Right ventricle myocardium superior (tissue), 1 donor: ENCODE data around the gene SEC16A. TPM values are rescaled to one million over a fixed set of nuclear protein-coding genes. Genes with fewer than 3 reads are reported as not detected.

Source experiments
- ATAC-seq: fragments of 200-7000 bp; cut with Tn5 transposase; one replicate; pipeline ENCODE4 v1.9.1; 2020; ENCODE audit warnings: mild to moderate bottlenecking; ENCODE audit not compliant: poor library complexity
- DNase-seq: peaks from one replicate; pipeline ENCODE4 v3.0.0-alpha.2; 2020
- intact Hi-C: fragments of 100-400 bp; cut with DNase I; formaldehyde crosslinking; loops from one replicate; pipeline ENCODE4 v1.11.2; 2022
- long read RNA-seq: library from polyadenylated mRNA; unstranded; transcript quantifications from one replicate; pipeline ENCODE4 v2.0.0, GENCODE V29; 2021
- total RNA-seq: library from RNA; stranded (reverse); fragmentation: NEBNext Ultra II Directional; extraction: Animal tissue kit (Norgen Biotek cat#: 25700); gene quantifications from one replicate; pipeline ENCODE4 v1.2.1, GENCODE V29; 2021
- donor health status: DM: no; HTN: yes; CAD: no; lungs with severe emphysema.

Gene SEC16A, protein sequence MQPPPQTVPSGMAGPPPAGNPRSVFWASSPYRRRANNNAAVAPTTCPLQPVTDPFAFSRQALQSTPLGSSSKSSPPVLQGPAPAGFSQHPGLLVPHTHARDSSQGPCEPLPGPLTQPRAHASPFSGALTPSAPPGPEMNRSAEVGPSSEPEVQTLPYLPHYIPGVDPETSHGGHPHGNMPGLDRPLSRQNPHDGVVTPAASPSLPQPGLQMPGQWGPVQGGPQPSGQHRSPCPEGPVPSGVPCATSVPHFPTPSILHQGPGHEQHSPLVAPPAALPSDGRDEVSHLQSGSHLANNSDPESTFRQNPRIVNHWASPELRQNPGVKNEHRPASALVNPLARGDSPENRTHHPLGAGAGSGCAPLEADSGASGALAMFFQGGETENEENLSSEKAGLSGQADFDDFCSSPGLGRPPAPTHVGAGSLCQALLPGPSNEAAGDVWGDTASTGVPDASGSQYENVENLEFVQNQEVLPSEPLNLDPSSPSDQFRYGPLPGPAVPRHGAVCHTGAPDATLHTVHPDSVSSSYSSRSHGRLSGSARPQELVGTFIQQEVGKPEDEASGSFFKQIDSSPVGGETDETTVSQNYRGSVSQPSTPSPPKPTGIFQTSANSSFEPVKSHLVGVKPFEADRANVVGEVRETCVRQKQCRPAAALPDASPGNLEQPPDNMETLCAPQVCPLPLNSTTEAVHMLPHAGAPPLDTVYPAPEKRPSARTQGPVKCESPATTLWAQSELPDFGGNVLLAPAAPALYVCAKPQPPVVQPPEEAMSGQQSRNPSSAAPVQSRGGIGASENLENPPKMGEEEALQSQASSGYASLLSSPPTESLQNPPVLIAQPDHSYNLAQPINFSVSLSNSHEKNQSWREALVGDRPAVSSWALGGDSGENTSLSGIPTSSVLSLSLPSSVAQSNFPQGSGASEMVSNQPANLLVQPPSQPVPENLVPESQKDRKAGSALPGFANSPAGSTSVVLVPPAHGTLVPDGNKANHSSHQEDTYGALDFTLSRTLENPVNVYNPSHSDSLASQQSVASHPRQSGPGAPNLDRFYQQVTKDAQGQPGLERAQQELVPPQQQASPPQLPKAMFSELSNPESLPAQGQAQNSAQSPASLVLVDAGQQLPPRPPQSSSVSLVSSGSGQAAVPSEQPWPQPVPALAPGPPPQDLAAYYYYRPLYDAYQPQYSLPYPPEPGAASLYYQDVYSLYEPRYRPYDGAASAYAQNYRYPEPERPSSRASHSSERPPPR (N-terminal part only)
- total RNA-seq, result 21.4 TPM
- long read RNA-seq, partial matches to known transcripts, result 7 of 19 reads
- long read RNA-seq, other reads (novel, unspliced or antisense), result 10 of 19 reads

DNA sequence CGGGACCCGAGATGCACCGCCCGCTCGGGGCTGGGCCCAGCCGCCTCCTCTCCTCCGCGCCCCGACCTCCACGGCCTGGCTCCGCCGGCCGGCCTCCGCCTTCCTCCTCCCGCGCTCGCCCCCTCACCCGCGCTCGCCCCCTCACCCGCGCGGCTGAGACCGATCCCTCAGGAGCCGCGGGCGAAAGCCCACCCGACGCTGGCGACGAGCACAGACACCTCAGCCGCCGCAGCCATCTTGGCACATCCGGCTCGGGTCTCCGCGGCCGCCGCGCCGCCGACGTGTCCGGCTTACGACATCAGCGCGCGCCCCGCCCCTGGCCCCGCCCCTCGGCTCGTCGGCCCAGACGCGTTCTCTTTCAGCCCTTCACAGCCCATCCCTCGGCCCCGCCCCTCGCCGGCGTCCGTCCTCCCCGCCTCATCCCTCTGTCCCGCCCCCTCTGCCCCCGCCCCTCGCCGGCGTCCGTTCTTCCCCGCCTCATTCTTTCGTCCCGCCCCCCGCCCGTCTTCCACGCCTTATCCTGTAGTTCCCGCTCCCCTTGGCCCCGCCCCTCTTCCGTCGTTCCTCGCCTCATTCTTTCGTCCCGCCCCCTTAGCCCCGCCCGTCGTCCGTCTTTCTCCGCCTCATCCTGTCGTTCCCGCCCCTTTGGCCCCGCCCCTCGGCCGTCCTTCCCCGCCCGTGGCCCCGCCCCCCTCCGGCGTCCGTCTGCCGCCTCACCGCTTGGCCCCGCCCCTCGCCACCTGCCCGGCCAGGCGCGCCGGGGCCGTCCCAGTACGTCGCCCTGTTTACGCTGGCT lies at the start of gene SEC16A:
TSS of gene SEC16A (minus strand) at position 248 of the 796 bp plus-strand sequence. CDS start 5,425 bp downstream, outside the sequence.
- intact Hi-C loops, result no loop called here
- peak; percentile 100 for DNase-seq
- peak; percentile 85 for ATAC-seq

DNA sequence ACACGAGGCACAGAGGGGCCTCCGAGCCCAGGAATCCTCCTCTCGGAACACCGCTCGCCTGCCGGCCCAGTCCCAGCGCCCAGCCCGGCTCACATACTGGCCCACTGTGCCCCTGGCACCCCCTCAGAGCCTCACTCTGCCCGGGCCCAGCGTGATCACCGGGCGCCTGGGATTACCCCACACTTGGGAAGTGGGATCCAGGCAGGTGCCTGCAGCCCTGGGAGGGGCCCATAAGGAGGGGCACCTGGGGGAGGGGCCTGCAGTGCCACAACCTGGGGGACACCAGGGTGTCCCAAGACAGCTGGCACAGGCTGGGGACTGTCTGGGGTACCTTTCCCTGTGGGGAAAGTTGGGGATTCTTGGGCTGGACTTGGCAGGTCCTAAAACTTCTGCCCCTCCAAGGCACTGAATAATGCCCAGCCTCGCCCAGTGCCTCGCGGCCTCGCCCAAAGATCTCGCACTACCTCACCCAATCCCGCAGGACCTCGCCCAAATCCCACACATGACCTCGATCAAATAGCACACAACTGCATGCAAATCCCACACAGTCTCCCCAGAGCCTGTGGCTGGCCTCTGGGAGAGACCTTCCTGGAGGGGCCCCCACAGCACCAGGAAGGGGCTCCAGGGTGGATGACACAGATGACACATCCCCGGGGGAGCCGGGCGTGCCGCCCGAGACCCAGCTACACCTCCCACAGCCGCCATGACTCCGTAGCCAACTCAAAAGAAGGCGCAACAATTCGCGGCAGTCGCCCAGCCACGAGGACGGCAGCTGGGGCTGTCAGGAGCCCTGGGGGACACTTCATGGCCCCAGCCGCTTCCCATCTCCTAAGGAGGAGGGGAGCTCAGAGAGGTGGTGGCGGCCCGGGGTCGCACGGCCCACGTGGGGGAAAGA lies 49.3 kb upstream of the SEC16A start:
- DNase-seq (no peak), ATAC-seq (no peak)
- intact Hi-C loops, result no loop called here

DNA sequence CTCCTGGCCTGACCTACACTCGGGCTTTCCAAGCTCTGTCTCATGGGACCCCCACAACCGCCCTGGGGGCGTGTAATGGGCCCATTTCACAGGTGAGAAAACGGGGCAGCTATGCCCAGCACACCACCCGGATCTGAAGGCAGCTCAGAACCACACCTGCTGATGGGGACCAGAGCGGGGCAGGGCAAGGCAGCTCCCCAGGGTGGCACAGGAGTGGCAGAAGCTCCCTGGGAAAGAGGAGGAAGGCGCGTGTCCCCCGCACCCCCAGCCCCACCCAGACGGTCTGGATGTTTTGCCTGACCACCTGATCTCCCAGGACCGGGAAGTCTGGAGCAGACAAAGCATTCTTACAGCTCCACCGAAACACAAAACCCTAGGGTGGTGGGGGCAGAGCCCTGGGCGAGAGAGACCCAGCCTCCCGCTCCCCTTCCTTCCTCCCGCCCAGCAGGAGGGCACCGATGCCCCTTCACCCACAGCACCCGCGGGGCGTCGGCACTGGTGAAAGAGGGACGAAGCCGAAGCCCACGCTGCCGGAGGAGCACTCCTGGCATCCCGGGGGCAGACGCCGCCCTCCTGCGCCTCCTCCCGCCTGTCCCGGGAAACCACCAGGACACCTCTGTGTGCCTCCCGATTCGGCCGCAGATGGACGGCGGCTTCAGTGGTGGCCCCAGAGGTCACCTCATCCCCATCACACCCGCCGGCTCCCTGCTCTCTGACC lies 48.5 kb upstream of the SEC16A start:
- intact Hi-C loops, result no loop called here
- DNase-seq, result no peak

DNA sequence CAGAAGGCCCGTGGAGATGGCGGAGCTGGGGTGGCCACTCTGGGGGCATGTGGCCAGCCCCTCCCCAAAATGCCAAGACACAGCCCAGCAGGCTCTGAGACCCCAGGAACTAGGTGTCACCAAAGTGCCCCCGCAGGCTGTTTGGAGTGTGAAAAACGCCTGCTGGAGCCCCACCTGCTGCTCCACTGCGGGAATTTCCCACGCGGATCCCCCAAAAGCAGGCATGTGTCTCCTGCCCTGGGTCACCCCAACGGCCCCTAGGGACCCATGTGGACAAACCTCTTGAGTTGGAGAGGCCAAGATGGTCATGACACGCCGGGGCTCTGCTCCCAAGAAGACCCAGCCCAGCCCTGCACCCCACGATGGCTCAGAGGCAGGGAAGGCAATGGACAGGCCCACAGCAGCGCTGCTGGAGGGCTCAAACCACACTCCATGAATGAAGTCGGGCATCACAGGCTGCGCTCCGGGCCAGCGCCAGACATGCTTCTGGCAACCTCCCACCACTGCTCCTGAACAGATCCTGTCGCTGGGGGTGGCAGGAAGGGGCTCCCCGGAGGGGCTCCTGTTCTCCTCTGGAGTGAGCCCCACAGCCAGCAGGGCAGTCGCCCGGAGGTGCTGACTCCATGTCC lies 47.7 kb upstream of the SEC16A start:
- intact Hi-C loops, result no loop called here
- ATAC-seq (no peak), DNase-seq (no peak)

More for the DNA sequence above, 48.5 kb upstream of the SEC16A start:
- no peak for ATAC-seq

DNA sequence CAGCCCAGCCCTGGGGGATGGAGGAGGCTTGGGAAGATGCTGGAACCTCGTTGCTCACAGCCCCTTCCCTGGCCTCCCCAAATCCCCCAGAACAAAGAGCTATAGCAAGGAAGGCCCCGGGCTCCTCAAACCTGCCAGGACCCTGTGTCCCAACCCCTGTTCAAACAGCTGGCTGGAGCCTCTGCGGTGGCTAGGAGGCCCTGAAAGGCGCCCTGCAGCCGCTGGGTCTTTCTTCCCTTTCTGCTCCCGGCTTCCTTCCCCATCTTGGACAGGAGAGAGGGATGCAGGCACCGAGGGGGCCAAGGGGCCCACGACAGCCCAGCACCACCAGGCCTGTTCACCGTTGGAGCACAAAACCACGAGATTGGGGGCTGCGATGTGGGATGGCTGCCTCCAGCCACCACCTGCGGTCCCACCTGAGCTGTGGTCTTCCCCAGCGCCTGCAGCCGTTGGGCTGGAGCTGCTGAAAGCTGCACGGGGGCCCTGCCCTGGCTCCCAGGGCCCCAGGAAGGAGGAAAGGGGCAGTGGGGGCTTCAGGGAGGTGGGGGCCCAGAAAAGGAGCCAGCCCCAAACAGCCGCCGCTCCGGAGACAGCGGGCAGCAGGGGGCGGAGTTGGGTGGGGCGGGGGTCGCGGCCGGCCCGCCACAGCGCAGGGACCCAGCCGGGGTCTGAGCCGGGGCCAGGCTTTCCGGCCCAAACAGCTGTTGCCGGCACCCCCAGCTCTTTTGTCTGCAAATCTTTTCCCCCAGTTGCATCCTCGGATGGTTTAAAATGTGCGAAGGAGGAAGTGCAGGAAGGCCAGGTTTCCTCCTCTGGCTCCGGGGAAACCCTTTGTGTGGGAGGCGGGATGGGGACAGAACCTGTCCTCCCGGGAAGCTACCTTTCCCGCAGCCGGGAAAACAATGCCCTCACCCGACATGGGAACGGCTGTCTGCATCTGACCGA lies 46.9 kb upstream of the SEC16A start:
- DNase-seq (no peak), ATAC-seq (no peak)
- intact Hi-C loops, result no loop called here

DNA sequence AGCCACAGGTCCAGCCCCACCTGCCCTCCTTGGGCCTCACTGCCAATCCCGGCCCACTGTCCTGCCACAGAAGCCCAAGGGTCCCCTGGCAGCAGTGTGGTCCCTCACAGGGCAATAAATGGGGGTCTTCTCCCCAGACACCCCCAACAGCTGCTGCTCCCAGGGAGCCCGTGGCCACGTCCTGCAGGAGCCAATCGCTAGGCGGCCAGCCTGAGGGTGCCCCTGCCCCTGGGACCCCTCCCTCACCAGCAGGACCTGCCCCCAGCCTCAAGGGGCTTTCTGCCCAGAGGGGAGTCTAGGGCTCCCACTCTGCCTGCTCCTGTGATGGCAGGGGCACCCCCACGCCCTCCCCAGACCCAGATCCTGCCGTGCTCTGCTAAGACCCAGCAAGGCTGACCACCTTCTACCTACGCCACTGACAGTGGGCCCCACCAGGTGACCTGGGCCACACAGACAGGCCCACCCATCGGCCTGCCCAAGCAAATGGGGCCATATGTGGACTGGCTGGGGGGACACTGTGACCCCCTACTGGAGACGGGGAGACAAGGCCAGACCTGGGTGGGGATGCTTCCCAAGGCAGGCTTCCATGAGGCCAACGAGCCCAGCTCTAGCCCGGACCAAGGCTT lies 46.0 kb upstream of the SEC16A start:
- intact Hi-C loops, result no loop called here
- no peak for DNase-seq

DNA sequence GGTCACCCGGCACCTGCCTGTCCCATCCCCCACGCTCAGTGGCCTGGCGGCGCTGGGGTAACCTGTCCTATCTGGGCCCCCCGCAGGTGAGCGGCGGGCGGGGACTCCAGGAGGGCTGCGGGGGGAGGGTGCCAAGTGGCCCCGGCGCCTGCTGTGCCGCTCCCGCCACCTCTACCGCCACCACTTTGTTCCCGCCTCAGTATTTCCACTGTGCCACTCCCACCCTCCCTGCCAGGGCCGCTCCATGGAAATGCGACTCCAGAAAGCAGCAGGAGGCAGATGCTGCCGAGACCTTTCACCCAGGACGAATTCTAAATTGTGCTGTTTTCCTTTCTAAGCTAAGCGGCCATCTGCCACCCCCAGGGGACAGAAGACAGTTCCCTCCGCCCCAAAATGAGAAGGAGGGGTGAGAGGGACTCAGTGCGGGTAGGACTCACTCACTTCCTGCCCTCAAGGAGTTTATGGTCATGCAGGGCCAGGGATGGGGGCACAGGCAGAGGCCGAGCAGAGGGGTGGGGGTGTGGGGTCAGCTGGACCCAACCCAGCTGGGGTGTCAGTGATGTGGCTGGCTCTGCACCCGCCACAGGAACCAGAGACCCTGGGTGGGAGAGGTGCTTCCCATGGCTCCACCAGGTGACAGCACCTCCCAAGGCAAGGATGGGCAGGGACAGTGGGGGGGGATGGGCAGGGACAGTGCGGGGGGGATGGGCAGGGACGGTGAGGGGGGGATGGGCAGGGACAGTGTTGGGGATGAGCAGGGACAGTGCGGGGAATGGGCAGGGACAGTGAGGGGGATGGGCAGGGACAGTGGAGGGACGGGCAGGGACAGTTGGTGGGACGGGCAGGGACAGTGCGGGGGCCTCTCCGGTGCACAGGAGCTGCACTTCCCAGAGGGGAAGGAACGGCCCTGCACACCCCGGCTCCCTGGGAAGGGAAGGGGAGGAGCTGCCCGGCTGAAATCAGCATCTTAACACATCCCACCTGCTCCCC lies 45.2 kb upstream of the SEC16A start:
- ATAC-seq, result no peak
- intact Hi-C loops, result no loop called here
- DNase-seq, result no peak

More for the DNA sequence above, 46.0 kb upstream of the SEC16A start:
- no peak for ATAC-seq

DNA sequence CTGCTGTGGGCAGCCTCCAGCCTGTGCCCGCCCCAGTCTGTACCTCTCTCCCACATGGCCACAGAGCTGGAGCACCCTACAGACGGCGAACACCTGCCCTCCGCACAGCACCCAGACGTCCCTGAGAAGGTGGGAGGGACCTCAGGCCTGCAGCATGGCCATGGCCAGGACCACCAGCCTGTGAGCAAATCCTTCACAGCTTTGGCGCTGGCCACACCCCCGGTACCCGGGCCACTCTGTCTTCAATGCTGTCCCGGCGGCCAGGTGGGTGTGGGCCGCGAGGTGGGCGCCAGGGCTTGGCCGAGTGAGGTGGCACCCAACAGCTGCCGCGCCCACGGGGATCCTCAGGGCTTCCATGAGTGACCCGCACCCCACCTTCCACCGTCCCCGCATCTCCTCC lies 44.3 kb upstream of the SEC16A start:
- intact Hi-C loops, result no loop called here
- no peak for DNase-seq
- no peak for ATAC-seq

DNA sequence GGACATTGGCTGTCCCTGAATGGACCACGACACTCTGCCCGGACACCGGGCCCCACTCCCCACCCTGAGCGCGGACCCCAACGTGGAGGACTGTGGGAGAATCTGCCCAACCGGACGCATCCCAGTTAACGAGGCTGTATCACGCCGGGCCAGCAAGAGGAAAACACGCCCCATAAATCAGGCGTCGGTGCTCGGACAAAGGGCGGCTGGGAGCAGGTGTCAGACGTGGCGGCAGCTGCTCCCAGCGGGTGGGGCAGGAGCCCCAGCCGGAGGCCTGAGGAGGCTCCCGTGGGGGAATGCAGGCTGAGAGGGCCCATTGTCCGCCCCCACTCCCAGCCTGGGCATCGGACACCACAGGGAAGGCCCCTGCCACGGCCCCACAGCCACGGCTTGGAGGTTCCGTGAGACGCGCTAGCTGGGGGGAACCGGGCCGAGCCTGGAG lies 43.8 kb upstream of the SEC16A start:
- intact Hi-C loops, result no loop called here
- ATAC-seq (no peak), DNase-seq (no peak)

DNA sequence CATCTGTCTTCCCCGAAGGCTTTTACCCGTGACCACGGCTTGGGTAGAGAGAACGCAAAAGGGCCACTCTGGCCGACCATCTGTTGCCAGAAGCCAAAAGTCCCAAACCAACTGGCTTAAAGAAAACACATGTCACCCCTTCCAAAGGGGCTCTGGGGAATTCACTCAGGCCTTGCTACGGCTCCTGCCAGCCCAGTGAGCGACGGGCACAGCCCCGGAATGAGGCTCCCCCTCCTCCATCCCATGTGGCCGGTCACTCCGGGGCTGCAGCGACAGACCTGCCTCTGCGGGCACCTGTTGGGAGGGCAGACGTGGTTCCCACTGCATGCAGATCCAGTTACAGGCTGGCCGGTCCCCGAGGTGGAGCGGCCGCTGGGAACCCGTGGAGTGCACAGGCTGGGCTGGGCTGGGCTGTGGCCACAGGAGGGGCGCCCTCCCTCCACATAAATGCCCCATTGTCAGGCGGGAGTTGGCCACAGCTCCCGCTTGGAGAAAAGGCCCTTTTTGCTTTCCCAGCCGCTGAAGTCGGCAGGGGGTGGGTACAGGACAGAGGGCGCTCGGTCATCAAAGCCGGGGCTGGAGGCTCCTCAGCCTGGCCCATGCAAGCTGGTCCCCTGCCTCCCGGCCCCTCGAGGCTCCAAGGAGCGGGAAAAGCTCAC lies 43.1 kb upstream of the SEC16A start:
- ATAC-seq (peak; percentile 18), DNase-seq (no peak)
- intact Hi-C loops, result no loop called here

DNA sequence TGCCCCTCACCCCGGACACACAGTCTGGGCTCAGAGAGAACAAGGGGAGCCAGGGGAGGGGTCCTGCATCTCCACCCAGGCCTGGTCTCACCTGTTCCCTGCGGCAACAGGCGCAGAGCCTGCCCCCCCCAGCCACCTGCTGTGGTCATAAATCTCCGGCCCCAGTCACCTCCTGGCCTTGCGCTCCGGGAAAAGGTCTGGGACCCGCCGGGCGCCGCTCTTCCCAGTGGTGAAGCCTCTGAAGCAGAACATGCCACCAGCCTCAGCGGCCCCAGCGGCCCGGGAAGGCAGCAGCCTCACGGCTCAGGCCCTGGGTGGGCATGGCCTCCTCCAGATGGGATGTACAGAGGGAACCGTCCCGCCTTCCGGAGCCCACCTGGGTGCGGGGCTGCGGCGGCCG lies 42.4 kb upstream of the SEC16A start:
- intact Hi-C loops, result no loop called here
- DNase-seq (no peak), ATAC-seq (no peak)

DNA sequence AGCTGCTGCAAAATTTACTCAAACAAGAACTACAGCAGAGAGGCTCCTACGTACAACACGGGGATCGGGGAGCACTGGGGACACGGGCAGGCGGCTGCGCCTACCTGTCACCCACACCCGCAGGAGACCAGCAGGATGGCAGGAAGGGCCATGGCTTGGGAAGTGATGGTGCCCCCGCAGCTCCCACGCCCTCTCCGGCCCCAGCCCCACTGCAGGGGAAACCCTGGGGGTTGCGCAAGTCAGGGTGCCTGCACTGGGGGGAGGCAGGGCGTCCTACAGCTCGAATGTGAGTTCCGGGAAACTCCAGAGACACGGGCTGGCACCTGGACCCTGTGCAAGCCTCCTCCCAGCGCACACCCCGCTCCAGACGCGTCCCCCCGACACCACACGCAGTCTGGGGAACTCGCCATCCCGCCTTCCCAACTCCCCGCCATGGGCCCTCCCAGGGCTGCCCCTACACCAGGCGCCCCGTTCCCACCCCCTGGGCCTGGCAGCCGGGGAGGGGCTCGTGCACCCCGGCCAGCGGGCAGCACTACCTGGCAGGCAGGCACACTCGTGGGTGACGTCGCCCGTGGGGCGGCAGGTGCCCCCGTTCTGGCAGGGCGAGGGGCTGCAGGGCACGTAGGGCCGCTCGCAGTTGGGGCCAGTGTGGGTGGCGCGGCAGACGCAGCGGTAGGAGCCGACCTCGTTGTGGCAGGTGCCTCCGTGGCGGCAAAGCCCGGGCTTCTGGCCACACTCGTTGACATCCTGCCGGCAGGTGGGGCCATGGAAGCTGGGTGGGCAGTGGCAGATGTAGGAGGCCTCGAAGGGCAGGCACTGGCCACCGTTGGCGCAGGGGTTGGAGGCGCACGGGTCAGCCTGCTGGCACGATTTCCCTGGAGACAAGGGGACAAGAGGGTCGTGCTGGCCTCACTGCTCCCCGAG lies 39.7 kb upstream of the SEC16A start:
- ATAC-seq (no peak), DNase-seq (no peak)
- intact Hi-C loops, result no loop called here
